ENCODE measurements around the gene FHIT. TPM values are rescaled to one million over a fixed set of nuclear protein-coding genes. Genes with fewer than 3 reads are reported as not detected.

The FHIT gene
- total RNA-seq, 2 donors from 2014 or later = 6.8 to 12.3 TPM

DNA sequence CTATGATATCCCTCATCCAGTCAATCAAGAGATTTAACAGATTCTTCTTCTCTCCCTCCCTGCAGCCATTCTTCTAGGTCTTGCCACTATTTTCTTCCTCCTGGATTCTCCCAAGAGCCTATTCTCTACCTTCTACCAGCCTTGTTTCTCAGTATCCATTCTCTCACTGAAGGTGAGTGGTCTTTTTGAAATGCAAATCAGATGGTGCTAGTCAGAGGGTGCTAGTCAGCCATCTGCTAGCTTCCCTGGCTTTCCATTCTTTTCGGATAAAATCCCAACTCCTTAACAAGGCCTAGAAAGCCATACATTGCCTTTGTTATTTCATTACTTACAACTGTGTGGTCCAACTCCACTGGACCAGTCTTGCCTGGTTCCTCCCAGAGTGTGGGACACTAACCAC, 1467.1 kb downstream of the FHIT start:
- H3K9me3 ChIP-seq (ENCODE audit: control insufficient read depth, low read length) = no peaks in the 10 kb centered on the region
- H3K27ac Mint-ChIP-seq = no peak overlapping the region
- peaks cover 3% of the 10 kb centered on the region for H3K4me1 Mint-ChIP-seq
- H3K9ac ChIP-seq (ENCODE audit: extremely low read depth, low read length, poor library complexity, severe bottlenecking) = no peak overlapping the region
- 83 to 89% methylated on average over 1 of the region's 1 CpG for WGBS, 2 experiments (ENCODE audit: insufficient coverage in 1 of 2, insufficient read length in 1 of 2)
- no peak for DNase-seq
- no peaks in the 10 kb centered on the region for H3K9me3 Mint-ChIP-seq
- no peaks in the 10 kb centered on the region for H3K27me3 ChIP-seq (ENCODE audit: control insufficient read depth, insufficient read depth, low read length, poor library complexity, severe bottlenecking)
- no peaks in the 10 kb centered on the region for H3K4me1 ChIP-seq (ENCODE audit: control insufficient read depth, insufficient read depth, low read length)
- no peak overlapping the region for H3K4me3 ChIP-seq (ENCODE audit: low read length)
- H3K36me3 Mint-ChIP-seq (ENCODE audit: low read depth) = no peaks in the 10 kb centered on the region
- H3K27me3 Mint-ChIP-seq (ENCODE audit: insufficient read depth) = no peaks in the 10 kb centered on the region
- TF ChIP-seq, protein P1, sequence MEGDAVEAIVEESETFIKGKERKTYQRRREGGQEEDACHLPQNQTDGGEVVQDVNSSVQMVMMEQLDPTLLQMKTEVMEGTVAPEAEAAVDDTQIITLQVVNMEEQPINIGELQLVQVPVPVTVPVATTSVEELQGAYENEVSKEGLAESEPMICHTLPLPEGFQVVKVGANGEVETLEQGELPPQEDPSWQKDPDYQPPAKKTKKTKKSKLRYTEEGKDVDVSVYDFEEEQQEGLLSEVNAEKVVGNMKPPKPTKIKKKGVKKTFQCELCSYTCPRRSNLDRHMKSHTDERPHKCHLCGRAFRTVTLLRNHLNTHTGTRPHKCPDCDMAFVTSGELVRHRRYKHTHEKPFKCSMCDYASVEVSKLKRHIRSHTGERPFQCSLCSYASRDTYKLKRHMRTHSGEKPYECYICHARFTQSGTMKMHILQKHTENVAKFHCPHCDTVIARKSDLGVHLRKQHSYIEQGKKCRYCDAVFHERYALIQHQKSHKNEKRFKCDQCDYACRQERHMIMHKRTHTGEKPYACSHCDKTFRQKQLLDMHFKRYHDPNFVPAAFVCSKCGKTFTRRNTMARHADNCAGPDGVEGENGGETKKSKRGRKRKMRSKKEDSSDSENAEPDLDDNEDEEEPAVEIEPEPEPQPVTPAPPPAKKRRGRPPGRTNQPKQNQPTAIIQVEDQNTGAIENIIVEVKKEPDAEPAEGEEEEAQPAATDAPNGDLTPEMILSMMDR (conservative IDR thresholded peaks at IDR 0.05) = no peak
- no peak overlapping the region for H3K4me3 Mint-ChIP-seq
- H3K36me3 ChIP-seq (ENCODE audit: control insufficient read depth, insufficient read depth, low read length) = no peaks in the 10 kb centered on the region
- H3K27ac ChIP-seq (ENCODE audit: low read depth, low read length) = no peak overlapping the region

GRCh38 chr3:59783468-59783988, 1467.7 kb downstream of the FHIT start:
- peaks cover 3% of the 10 kb centered on the region for H3K4me1 Mint-ChIP-seq
- Histone ChIP-seq H3K4me1 (ENCODE audit: control insufficient read depth, insufficient read depth, low read length) (no peaks in the 10 kb centered on the region), H3K9me3 (ENCODE audit: control insufficient read depth, low read length) (no peaks in the 10 kb centered on the region), H3K36me3 (ENCODE audit: control insufficient read depth, insufficient read depth, low read length) (no peaks in the 10 kb centered on the region), H3K4me3 (ENCODE audit: low read length) (no peak overlapping the region), H3K9ac (ENCODE audit: extremely low read depth, low read length, poor library complexity, severe bottlenecking) (no peak overlapping the region), H3K27ac (ENCODE audit: low read depth, low read length) (no peak overlapping the region), H3K27me3 (ENCODE audit: control insufficient read depth, insufficient read depth, low read length, poor library complexity, severe bottlenecking) (no peaks in the 10 kb centered on the region)
- H3K9me3 Mint-ChIP-seq = no peaks in the 10 kb centered on the region
- no peak for DNase-seq
- WGBS, 2 experiments (ENCODE audit: insufficient coverage in 1 of 2, insufficient read length in 1 of 2) = 86 to 90% methylated on average over 1 to 3 of the region's 3 CpGs
- TF ChIP-seq, protein P1 (conservative IDR thresholded peaks at IDR 0.05) = no peak
- H3K27ac Mint-ChIP-seq = no peak overlapping the region
- H3K36me3 Mint-ChIP-seq (ENCODE audit: low read depth) = no peaks in the 10 kb centered on the region
- no peak overlapping the region for H3K4me3 Mint-ChIP-seq
- H3K27me3 Mint-ChIP-seq (ENCODE audit: insufficient read depth) = no peaks in the 10 kb centered on the region

GRCh38 chr3:59782664-59783063, 1468.6 kb downstream of the FHIT start:
- Mint-ChIP-seq H3K36me3 (ENCODE audit: low read depth) (no peaks in the 10 kb centered on the region), H3K4me1 (peaks cover 3% of the 10 kb centered on the region), H3K4me3 (no peak overlapping the region), H3K9me3 (no peaks in the 10 kb centered on the region), H3K27ac (no peak overlapping the region), H3K27me3 (ENCODE audit: insufficient read depth) (no peaks in the 10 kb centered on the region)
- no peak for DNase-seq
- H3K4me3 ChIP-seq (ENCODE audit: low read length) = no peak overlapping the region
- no peak overlapping the region for H3K27ac ChIP-seq (ENCODE audit: low read depth, low read length)
- H3K4me1 ChIP-seq (ENCODE audit: control insufficient read depth, insufficient read depth, low read length) = no peaks in the 10 kb centered on the region
- TF ChIP-seq, protein P1 (conservative IDR thresholded peaks at IDR 0.05) = no peak
- no peaks in the 10 kb centered on the region for H3K27me3 ChIP-seq (ENCODE audit: control insufficient read depth, insufficient read depth, low read length, poor library complexity, severe bottlenecking)
- no peaks in the 10 kb centered on the region for H3K9me3 ChIP-seq (ENCODE audit: control insufficient read depth, low read length)
- H3K36me3 ChIP-seq (ENCODE audit: control insufficient read depth, insufficient read depth, low read length) = no peaks in the 10 kb centered on the region
- no peak overlapping the region for H3K9ac ChIP-seq (ENCODE audit: extremely low read depth, low read length, poor library complexity, severe bottlenecking)
